Stimulated activated CD8-positive, alpha-beta memory T cell treated with anti-CD3 and anti-CD28 coated beads, Interleukin-7, amount 100 ng/mL, for 4 hours (primary cell): Measurements from ENCODE around the gene KIF7.
A peak's percentile ranks its signal among the peaks of the same experiment; 100 is the strongest.
"Not testable (repeated sequence)": the region's sequence is repeated elsewhere in the genome, so short reads cannot be mapped to it uniquely, and the experiment has no call there.

Experiments used
- DNase-seq, 2 donors: peaks; one replicate each; pipeline ENCODE4 v3.0.0-alpha.2; 2020; ENCODE audit warnings: low read depth in 2 of 2

KIF7 gene

GRCh38 chr15:89654847-89655805 is at the start of gene KIF7:
Gene KIF7 (minus strand): TSS chr15:89655467. CDS start chr15:89652930, 2,537 bp downstream.
- no peak for DNase-seq

- DNase-seq: no peak
Observed at GRCh38 chr15:89704411-89704810, 49.1 kb upstream of the KIF7 start.

GRCh38 chr15:89695198-89695597 is 39.9 kb upstream of the KIF7 start:
- DNase-seq: no peak

- no peak for DNase-seq
Observed at GRCh38 chr15:89693696-89694095, 38.4 kb upstream of the KIF7 start.

- DNase-seq: no peak
Observed at GRCh38 chr15:89693091-89693490, 37.8 kb upstream of the KIF7 start.

- peak; percentile 48 to 60 for DNase-seq
Observed at GRCh38 chr15:89690276-89691218, 35.3 kb upstream of the KIF7 start, which contains the start of the genes PEX11A and WDR93. Gene PEX11A (minus strand): TSS chr15:89690754. CDS start chr15:89690632, 122 bp downstream. Gene WDR93 (plus strand): TSS chr15:89690811. CDS start chr15:89701747, 10,936 bp downstream.

- DNase-seq: not testable (repeated sequence)
Observed at GRCh38 chr15:89689930-89690275, 34.6 kb upstream of the KIF7 start.

- no peak for DNase-seq
Observed at GRCh38 chr15:89686522-89686921, 31.3 kb upstream of the KIF7 start.

GRCh38 chr15:89685995-89686394 is 30.7 kb upstream of the KIF7 start:
- DNase-seq: no peak

GRCh38 chr15:89681146-89681545 is 25.9 kb upstream of the KIF7 start:
- DNase-seq: no peak

- DNase-seq: no peak
Observed at GRCh38 chr15:89680282-89680873, 25.1 kb upstream of the KIF7 start.

- no peak for DNase-seq
Observed at GRCh38 chr15:89679212-89679611, 23.9 kb upstream of the KIF7 start, which contains the start of gene PLIN1. Gene PLIN1 (minus strand): TSS chr15:89679367. CDS start chr15:89677489, 1,878 bp downstream.

GRCh38 chr15:89677381-89677780 is 22.1 kb upstream of the KIF7 start:
- no peak for DNase-seq

- DNase-seq: no peak
Observed at GRCh38 chr15:89675606-89676005, 20.3 kb upstream of the KIF7 start.

GRCh38 chr15:89674526-89674925 is 19.3 kb upstream of the KIF7 start:
- DNase-seq: no peak

- no peak for DNase-seq
Observed at GRCh38 chr15:89673165-89673512, 17.9 kb upstream of the KIF7 start.

GRCh38 chr15:89672221-89673164 is 17.2 kb upstream of the KIF7 start:
- DNase-seq: no peak

GRCh38 chr15:89671687-89672086 is 16.4 kb upstream of the KIF7 start:
- DNase-seq: no peak

GRCh38 chr15:89670971-89671560 is 15.8 kb upstream of the KIF7 start:
- no peak for DNase-seq

GRCh38 chr15:89669941-89670340 is 14.7 kb upstream of the KIF7 start:
- DNase-seq: no peak
